SKM-1 treated with dmso at 0.1 percent for 144 hours (cell line): ENCODE results near the gene ITPK1.
A peak's percentile ranks its signal among the peaks of the same experiment; 100 is the strongest.
"Not testable (repeated sequence)": the region's sequence is repeated elsewhere in the genome, so short reads cannot be mapped to it uniquely, and the experiment has no call there.

Experiments used
- DNase-seq: peaks from one replicate; lab custom pipeline; 2025; ENCODE audit not compliant: unreplicated experiment; lab: John Stamatoyannopoulos, UW

The ITPK1 gene

DNA sequence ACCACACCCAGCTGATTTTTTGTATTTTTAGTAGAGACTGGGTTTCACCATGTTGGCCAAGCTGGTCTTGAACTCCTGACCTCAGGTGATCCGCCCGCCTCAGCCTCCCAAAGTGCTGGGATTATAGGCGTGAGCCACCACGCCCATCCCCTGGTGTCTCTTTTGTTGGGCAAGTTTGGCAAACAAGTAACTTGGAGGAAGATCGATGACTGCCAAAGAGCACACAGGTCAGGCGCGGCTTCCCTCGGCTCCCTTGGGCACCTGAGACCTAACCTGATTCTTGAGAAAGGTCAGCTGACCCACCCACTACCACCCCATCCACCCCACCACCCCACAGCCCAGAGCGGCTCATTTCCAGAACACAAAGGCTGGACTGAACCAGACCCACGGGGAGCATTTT, 9.9 kb downstream of the ITPK1 start:
- not testable (repeated sequence) for DNase-seq

DNA sequence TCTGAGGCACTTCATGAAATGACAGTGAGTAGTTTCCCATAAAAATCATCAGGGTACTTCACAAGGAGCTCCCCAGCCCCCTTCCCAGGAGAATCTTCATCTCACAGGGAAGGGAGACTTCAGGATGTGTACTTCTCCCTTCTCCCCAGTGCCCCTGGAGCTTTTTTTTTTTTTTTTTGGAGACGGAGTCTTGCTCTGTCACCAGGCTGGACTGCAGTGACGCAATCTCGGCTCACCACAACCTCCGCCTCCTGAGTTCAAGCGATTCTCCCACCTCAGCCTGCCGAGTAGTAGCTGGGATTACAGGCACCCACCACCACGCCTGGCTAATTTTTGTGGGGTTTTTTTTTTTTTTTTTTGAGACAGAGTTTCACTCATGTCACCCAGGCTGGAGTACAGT, 10.4 kb downstream of the ITPK1 start:
- DNase-seq = peak; percentile 21

DNA sequence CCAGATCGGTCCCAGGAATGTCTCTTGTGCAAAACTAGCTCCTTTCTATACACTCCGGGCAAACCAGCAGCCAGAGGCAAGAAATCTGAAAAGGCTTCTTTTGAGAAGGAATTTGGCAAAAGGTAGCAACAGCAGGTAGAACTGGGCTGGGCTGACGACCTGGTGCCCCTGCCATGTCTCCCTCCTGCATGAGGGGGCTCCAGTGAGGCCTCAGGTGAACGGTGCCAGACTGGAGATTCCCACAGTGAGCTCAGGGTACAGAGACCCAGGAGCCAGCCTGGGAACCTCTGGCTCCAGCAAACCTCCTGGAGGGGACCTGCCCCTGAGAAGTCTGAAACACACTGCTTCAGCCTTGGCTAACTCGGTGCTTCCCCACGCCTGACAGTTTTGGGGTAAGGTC, 10.8 kb downstream of the ITPK1 start:
- no peak for DNase-seq

DNA sequence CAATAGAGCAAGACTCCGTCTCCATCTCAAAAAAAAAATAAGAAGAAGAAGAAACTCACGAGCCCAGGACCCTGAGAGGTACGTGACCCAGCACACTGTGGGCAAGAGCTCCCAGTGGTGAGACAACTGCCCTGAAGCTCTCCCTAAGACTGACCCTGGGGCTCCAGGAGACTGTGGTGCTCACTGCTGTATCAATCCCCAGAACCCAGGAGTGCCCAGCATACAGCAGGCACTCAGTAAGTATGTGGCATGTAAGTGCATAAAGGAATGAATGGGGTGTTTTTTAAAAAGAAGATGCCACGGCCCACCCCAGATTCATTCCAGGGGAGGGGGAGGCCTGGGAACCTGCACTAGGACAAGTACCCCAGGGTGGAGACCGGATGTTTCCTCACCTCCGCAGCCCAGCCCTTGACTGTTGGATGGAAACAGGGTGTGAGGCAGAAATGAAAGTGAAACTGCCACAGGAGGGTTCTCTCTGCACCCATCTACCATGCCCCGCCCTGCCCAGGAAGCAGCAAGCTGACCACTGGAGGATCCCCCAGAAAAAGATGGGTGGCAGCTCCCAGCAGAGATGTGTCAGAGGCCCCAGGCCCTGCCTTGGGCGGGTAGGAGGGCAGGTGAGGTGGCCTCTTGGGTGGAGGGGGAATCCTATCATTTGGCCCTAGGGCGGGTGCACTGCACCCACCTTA, 12.2 kb downstream of the ITPK1 start:
- no peak for DNase-seq

DNA sequence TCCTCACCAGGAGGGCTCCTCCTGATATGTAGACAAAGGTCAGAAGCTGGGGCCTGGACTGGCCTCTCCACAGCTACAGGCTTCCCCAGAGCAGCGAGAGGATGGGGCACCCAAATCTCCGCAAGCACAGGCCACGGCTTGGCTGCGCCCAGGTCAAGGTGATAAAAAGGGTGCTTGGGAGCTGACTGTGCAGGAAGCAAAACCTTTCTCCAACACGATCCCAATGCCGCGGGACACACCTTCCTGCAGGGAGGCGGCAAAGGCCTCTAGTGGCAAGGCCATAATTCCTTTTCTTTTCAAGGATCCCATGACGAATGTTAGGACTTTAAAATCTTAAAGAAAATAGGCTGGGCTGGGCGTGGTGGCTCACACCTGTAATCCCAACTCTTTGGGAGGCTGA, 13.6 kb downstream of the ITPK1 start:
- no peak for DNase-seq

DNA sequence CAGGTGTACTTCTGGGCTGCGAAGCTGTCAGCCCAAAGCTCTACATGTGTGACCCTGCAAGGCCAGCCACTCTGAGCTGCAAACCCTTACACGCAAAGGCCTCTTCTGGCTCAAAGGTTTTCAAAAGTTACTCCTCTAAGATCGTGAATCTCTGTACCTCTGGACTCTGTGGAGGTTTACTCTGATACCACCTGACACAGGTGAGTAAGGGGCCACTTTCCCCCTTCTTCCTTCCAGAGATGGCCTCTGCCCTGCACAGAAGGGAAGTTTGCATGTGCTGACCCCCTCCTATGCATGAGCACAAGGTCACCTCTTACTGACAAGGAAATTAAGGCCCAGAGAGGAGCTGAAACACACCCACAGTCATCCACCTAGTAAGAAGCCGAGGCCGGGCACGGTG, 14.5 kb downstream of the ITPK1 start:
- no peak for DNase-seq

DNA sequence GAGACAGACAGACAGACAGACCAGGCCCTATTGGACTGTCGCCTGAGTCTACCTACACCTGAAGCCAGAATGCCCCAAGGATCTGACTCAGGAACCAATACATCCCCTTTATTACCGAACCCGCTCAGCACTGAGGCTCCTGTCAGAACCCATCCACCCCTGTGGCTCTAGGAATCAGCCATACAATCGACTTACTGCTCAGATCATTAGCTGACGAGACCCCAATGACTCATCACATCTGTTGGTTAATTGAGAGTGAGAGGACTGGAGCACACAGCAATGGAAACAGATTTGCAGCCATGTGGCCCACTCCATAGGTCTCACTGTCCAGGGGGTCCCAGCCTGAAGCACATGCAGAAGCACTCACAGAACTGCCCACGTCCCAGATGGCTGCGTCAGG, 15.2 kb downstream of the ITPK1 start:
- no peak for DNase-seq

DNA sequence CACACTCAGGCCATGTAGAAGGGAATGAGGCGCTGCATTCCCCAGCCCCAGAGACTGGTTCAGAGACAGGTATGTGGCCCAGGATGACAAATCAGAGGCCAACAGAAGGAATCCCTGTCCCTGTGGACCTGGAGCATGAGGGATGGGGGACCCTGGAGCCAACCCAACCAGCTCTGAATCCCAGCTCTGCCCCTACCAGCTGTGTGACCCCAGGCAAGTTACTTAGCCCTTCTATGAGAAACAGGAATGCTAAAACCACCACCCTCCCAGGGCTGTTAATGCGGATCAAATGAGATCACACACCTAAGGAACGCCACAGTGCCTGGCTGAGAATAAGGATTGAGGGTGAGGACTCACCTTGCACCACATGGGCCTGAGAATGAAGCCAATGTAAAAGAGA, 15.6 kb downstream of the ITPK1 start:
- DNase-seq = no peak

DNA sequence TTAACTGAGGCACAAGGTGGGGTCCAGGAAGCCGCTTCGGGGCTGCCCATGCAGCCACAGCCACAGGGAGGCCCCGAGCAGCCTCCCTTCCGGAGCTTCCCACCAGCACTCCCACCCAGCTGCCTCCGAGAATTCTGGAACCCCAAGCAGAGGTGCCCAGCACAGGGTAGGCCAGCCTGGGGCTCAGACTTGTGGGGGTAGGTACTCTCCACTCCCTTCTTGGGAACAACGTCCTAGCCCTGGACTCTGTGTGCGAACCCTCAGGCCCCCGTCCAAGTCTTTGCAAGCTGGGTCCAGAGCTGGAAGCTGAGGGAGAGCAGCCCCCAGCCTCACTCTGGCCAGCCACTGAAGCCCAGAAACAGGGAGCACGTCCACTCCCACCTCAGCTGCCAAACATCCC, 16.1 kb downstream of the ITPK1 start:
- no peak for DNase-seq

DNA sequence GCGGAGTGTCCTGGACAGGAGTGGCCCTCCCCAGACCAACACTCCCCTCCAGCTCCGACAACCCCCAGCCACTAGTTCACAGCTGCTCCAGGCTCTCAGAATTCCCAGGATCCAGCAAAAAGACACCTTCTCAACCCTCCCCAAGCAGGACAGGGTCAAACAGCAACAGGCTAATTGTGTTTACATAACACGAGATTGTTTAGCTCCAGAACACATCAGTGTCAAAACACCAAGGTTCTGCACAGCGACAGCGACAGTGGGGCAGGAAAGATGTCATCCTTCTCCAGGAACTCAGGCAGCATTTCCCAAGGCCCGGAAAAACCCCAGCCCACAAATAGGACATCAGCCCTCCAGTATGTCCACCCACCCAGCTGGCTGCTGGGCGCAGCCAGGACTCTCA, 16.5 kb downstream of the ITPK1 start:
- DNase-seq = no peak

DNA sequence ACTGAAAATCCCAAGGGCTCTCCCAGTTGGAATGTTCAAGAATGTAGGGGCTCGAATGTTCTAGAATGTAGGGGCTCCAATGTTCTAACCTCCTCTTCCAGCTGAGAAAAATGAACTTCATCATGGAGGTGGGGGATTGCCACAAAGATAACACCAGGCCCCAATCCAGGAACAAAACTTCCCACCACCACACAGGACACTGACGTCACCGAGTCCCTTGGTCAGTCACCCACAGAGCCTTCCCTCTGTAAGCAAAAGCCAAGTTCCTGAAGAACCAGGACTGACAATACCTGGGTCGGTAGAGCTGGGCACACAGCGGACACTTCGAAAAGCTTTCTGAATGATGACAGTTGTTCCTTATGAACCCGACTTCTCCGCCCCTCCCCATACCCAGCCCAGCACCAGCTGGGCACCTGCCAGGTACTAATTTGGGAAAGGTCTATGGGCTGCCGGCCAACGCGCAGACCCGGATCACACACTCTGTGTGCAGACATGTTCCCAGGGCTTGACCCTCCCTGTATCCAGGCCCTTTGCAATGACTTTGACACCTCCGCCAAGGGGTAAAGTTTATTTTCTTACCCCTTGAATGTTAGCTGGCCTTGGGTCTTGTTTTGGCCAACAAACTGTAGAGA, 18.9 kb downstream of the ITPK1 start:
- DNase-seq = no peak

DNA sequence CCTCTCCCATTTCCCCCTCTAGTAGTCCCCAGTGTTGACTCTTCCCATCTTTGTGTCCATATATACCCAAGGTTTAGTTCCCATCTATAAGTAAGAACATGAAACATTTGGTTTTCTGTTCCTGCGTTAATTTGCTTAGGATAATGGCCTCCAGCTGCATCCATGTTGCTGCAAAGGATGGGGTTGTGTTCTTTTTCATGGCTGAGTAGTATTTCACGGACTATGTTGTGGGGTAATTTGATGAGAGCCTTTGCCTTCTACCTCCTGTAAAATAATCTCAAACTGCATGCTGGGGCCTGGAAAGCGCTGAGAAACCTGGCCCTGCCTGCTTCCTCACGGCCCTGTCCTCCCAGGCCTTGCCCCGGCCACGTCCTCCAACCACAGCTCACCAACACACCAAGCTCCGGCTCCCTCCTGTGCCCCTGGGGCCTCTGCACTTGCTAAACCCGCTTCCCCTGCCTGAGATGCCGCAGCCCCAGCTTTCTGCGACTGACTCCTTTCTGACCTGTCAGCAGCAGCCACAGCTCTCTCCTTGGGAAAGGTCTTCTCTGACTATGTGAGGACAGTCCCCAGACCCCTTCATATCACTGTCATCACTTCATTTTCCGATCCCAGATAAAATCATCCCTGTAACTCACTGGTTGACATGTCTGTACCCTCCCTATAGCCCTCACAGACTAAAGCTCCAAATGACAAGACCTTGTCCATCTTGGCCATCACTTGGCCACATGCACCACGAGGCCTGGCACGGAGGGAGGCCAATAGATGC, 19.8 kb downstream of the ITPK1 start:
- DNase-seq = no peak

DNA sequence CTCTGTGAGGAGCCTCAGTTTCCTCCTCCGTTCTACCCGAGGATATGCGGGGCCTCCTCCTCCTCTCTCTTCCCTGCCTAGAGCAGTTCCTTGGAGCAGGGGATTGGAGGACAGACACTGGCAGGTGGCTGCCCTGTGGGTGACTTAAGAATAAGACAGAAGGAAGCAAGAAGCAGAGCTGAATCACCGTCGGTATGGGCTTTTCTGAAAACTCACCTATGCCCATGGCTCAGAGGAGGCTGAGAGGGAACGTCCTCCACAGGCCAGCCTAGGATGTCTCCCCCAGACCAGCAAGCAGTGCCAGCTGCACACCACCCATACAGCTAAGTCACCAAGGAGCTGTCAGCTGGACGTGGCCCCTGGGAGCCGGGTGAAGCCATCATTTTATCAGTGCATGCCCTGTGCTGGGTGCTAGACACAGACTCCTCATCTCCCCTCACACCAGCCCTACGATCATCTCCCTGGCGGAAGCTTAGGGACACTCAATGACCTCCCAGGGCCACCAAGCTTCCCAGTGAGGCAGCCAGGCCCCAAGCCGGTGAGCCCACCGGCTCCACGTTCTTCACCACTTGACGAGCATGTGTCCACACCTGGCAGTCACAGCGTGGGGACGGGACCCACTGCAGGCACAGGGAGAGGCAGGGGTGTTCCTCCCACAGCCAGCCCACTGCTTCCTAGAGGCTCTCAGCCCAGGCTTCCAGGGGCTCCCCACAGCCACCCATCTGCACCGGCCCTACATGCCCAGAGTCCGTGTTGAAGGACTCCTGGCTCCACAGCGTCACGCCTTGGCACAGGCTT, 21.4 kb downstream of the ITPK1 start:
- DNase-seq = no peak

DNA sequence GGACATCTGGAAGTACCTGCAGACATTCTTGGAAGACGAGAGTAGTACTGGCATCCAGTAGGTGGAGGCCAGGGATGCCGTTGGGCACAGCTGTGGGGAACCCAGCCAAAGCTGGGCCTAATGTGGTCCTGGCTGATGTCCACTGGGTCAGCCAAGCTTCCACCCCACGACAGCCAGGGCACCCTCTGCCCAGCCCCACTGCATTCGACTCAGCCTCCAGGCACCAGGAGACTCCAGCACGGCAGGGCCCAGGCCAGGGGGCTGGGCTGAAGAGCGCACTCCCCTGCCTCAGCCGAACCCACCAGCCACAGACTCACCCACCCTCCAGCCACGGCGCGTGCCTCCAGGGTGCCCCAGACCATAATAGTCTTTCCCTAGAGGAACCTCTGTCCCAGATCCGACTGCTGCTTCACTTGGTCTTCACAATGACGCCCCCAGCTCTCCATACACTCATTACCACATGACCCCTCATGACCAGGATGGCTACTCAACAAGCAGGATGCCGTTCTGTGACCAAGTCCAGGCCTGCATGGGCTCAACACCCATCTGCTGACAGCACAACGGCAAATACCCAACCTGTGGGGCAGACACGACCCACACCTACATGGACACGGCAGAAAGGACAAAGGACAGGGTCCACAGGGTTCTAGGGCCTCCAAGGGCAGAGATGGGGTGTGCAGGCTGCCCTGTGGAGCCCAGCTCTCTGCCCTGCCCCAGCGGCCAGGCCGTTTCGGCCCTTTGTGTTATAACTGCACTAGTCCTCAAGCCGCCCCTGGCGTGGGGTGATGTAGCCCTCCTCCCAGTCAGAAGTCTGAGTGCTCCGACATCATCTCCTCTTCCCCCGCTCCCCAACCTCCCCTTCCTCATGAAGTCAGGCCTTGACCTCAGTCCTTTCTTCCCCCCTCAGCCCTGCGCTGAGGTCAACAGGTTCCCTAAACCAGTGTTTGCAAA, 22.8 kb downstream of the ITPK1 start:
- DNase-seq = no peak

DNA sequence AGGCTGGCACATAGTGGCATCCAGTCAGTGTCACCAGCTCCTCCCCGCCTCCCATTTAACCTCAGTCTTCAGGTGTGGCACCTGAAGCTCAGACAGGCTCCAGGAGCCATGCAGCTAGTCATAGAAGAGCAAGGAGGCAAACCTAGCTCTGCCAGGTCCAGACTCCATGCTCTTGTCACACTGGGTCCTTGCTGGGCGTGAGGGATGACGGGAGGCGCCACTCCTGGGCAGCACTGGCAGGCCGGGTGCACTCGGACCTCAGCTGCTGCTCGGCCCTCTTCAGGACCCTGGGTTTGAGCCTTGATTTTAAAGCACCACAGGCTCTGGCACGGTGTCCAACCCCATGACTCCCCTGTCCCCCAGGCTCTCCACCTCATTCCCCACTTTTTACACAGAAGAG, 24.1 kb downstream of the ITPK1 start:
- no peak for DNase-seq

DNA sequence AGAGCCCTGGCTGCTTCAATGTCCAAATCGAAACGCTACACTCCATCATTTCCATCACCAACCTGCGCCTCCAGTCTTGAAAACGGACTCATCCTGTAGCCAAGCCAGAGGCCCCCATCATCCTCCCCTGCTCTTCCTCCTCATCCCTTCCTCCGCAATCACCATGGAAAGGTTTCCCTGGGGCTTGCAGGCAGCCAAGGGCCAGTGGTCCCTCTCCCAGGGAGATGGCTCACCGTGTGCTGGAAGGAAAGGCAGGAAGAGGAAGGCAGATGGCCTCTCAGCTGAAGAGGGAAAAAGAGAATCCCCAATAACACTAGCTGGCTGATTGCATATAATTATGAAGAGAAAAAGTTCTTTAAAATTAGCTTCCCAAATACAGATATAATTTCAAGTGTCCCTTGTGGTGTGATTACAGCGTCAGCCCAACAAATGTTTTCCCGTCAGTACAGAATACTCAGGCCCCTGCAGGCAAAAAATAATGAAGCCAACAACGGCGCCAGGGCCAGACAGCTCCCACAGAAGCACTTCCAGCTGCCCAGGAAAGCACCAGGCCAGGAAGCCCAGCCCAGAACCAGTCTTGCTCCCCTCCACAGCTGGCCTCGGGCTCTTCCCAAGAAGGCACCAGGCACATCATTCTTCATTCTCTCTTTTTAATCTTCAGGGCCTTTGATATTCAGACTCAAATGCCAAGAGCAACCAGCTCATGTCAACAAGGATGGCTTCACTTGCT, 24.7 kb downstream of the ITPK1 start:
- no peak for DNase-seq

DNA sequence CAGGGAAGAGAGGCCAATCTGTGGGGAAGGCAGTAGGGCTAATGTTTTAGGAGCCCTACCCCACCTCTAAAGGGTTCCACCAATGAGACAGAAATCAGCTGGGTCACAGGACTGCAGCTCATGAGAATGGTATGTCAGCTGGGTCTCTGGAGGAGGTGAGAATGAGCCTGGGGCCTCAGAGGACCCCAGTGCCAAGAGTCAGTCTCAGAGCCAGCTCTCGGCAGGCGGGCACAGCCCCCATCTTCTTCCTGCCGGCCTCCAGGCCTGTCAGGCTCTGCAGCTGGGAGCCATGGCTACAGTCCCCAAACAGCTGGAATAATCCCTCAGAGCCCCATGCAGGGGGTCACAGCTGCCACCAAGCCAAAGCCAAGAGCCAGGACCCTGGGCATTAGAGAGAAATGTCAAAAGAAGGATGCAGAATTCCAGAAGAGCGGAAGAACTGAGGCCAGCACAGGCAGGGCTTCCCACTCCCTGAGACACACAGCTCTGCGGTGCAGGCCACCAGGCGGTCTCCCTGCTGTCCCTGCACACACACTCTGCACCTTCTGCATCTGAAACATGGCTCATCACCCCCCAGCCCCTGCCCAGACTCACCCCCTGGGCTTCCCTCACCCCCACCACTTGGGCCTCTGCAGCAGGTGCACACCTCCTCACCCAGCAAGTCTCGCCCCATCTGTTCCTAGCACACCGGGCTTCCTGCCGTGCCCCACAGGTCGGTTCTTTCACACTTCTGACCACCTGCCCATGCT, 26.0 kb downstream of the ITPK1 start:
- DNase-seq = no peak

DNA sequence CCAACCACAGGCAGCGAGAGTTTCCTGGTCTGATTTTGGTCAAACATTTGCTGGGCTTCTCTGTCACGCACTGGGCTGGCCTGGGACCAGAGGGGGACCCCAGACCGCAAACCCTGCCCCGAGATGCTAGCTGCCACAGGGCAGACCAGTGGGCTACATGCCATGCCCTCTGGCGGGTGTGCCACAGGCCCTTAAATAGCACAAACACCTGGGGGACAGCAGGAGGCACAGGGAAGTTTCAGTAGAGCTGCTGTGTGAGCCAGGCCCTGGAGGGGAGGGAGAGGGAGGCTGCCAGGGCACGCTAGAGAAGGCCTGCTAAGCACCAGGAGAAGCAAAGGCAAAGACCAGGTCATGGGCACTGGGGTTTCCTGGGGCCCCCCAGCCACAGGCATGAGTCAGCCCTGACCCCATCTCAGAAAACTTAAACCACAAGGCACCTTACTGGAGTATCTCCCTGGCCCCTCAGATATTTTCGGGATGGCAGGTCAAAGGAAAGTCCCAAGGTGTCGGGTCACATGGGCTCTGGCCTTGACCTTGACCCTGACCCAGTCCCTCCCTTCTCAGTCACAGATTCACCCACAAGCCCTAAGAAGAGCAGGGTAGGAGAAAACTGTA, 29.2 kb downstream of the ITPK1 start:
- DNase-seq = no peak

DNA sequence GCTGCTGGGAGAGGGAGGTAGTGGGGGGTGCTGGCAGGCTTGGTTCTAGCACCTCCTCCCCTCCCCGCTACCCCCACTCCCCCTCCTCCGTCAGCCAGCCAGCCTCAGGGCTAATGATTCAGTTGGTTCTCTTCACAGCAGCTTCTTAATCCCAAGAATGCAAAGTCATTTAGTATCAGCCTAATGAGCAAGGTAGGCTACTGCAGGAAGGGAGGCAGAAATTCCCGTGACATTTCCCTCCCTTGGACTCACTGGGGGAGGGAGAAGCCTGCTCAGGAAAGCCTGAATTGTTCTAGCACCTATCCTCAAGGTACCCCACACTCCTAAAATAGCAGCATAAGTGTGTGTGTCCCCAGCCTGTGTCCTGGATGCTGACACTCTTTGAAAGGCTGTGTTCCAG, 29.8 kb downstream of the ITPK1 start:
- DNase-seq = no peak
